PC-9 (cell line): ENCODE measurements around the gene FCRL1. TPM values are rescaled to one million over a fixed set of nuclear protein-coding genes. Genes with fewer than 3 reads are reported as not detected.

Source experiments
- BruUV-seq: library from RNA; stranded (reverse); fragments of 400-500 nt; replicated peaks from 2 replicates; lab custom pipeline; 2021; lab: Mats Ljungman, UMichigan
- CTCF ChIA-PET: fragments of 300-600 bp; sonication (Branson Sonifier 250); formaldehyde crosslinking; loops from one replicate; lab custom pipeline; 2022; ENCODE audit warnings: antibody characterized with exemption; lab: Charles Lee
- POLR2A ChIA-PET: fragments of 300-600 bp; sonication (Branson Sonifier 250); formaldehyde crosslinking; loops from one replicate; lab custom pipeline; 2022; ENCODE audit warnings: antibody characterized with exemption; ENCODE audit not compliant: unreplicated experiment; lab: Charles Lee
- DNase-seq, 2 experiments: peaks; one replicate each; pipeline versions ENCODE4 v3.0.0 to v3.0.0-alpha.2; 2015 to 2022; ENCODE audit warnings: mixed read lengths in 1 of 2
- H2AFZ ChIP-seq: fragments of 200-600 bp; sonication (generic); 2 replicates; pipeline ENCODE4 v1.8.1; 2017; ENCODE audit warnings: antibody characterized with exemption
- H3F3A ChIP-seq: fragments of 200-600 bp; sonication (generic); 2 replicates; pipeline ENCODE4 v1.8.1; 2017; ENCODE audit warnings: antibody characterized with exemption, mild to moderate bottlenecking, low read depth; ENCODE audit not compliant: insufficient read depth
- H3K27ac ChIP-seq: fragments of 200-600 bp; sonication (generic); 2 replicates; pipeline ENCODE4 v1.6.1; 2016; ENCODE audit warnings: mixed run types
- H3K27me3 ChIP-seq: fragments of 200-600 bp; sonication (generic); 2 replicates; pipeline ENCODE4 v1.6.1; 2016; ENCODE audit warnings: low read depth, mixed run types; ENCODE audit not compliant: insufficient read depth
- H3K36me3 ChIP-seq: fragments of 200-600 bp; sonication (generic); 2 replicates; pipeline ENCODE4 v1.6.1; 2016; ENCODE audit warnings: low read depth, mixed run types
- H3K4me1 ChIP-seq: fragments of 200-600 bp; sonication (generic); replicated peaks from 2 replicates; pipeline ENCODE4 v1.6.1; 2016; ENCODE audit warnings: mixed run types; ENCODE audit not compliant: insufficient read depth
- H3K4me2 ChIP-seq: fragments of 200-600 bp; sonication (generic); 2 replicates; pipeline ENCODE4 v1.6.1; 2017; ENCODE audit warnings: mixed run types
- H3K4me3 ChIP-seq: fragments of 200-600 bp; sonication (generic); 2 replicates; pipeline ENCODE4 v1.6.1; 2016; ENCODE audit warnings: mixed run types
- H3K79me2 ChIP-seq: fragments of 200-600 bp; sonication (generic); 2 replicates; pipeline ENCODE4 v1.6.1; 2017; ENCODE audit warnings: low read depth, mixed run types
- H3K9me2 ChIP-seq: fragments of 200-600 bp; sonication (generic); 2 replicates; pipeline ENCODE4 v1.8.1; 2017; ENCODE audit warnings: mild to moderate bottlenecking; ENCODE audit not compliant: insufficient read depth
- H3K9me3 ChIP-seq: fragments of 200-600 bp; sonication (generic); 2 replicates; pipeline ENCODE4 v1.8.1; 2016; ENCODE audit warnings: low read depth; ENCODE audit not compliant: insufficient read depth
- H4K20me1 ChIP-seq: fragments of 200-600 bp; sonication (generic); 2 replicates; pipeline ENCODE4 v1.8.1; 2017; ENCODE audit not compliant: insufficient read depth
- EZH2 ChIP-seq: fragments of 200-600 bp; sonication (generic); IDR thresholded peaks from 2 replicates; pipeline ENCODE4 v1.8.0; 2017; ENCODE audit warnings: antibody characterized with exemption, low read depth
- intact Hi-C: fragments of 100-400 bp; cut with micrococcal nuclease; formaldehyde crosslinking; loops from one replicate; pipeline ENCODE4 v1.10.0; 2022; ENCODE audit not compliant: unreplicated experiment
- total RNA-seq: library from RNA; stranded (reverse); gene quantifications from 2 replicates; pipeline ENCODE4 v1.2.3, GENCODE V29; 2021
- TF ChIP-seq, protein P1 (sequence below): fragments of 200-600 bp; sonication (generic); conservative IDR thresholded peaks from 2 replicates; pipeline ENCODE4 v1.6.1; 2017; ENCODE audit warnings: mixed run types, antibody characterized with exemption, mild to moderate bottlenecking, moderate library complexity

The FCRL1 gene
- total RNA-seq, 1 experiment from 2014 or later: not detected

DNA sequence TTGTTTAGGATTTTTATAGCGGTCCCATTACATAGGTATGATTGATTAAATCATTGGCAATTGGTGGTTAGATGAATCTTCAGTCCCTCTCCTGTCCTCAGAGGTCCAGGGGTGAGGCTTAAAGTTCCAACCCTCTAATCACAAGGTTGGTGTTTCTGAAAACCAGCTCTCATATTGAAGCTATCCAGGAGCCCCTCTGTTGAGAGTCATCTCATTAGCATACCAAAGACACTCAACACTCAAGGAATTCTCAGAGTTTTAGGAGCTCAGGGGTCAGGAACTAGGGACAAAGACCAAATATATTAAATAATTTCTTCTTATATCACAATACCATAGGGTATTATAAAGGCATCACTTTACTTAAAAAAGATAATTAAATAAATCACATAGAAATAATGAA lies 66.3 kb downstream of the FCRL1 start:
- TF ChIP-seq EZH2: no peak
- TF ChIP-seq, protein P1, sequence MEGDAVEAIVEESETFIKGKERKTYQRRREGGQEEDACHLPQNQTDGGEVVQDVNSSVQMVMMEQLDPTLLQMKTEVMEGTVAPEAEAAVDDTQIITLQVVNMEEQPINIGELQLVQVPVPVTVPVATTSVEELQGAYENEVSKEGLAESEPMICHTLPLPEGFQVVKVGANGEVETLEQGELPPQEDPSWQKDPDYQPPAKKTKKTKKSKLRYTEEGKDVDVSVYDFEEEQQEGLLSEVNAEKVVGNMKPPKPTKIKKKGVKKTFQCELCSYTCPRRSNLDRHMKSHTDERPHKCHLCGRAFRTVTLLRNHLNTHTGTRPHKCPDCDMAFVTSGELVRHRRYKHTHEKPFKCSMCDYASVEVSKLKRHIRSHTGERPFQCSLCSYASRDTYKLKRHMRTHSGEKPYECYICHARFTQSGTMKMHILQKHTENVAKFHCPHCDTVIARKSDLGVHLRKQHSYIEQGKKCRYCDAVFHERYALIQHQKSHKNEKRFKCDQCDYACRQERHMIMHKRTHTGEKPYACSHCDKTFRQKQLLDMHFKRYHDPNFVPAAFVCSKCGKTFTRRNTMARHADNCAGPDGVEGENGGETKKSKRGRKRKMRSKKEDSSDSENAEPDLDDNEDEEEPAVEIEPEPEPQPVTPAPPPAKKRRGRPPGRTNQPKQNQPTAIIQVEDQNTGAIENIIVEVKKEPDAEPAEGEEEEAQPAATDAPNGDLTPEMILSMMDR: no peak
- DNase-seq: no peak
- intact Hi-C loops: no loop called here
- CTCF ChIA-PET: no interaction called here
- Histone ChIP-seq H3K9me2 (no peaks in the 10 kb centered on the region), H3K27ac (no peak overlapping the region), H3K9me3 (no peaks in the 10 kb centered on the region), H3K27me3 (no peaks in the 10 kb centered on the region), H3K4me2 (no peak overlapping the region), H3K4me1 (no peaks in the 10 kb centered on the region), H4K20me1 (no peaks in the 10 kb centered on the region), H3K79me2 (no peaks in the 10 kb centered on the region), H3F3A (no peaks in the 10 kb centered on the region), H2AFZ (no peak overlapping the region), H3K4me3 (no peak overlapping the region), H3K36me3 (no peaks in the 10 kb centered on the region)
- BruUV-seq: no TSS peak
- POLR2A ChIA-PET: no interaction called here

DNA sequence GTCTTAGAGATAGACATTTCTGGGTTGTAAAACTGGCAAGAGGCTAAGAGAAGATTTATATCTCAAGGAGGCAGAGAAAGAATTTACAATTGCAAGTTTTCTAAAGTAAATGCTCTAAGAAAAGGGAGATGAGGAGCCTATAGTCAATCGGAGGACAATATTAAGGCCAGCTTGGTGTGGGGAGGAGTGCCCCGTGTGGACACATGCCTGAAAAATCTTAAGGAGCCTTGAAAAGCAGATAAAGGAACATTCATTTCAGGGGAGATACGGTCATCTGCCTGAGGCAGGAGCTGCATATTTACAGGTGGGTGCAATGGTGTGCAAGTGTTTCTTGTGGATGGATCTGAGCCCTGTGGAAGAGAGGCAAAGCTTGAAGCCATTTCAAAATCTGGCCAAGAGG lies 68.6 kb downstream of the FCRL1 start:
- no peaks in the 10 kb centered on the region for H3K9me3 ChIP-seq
- no peak overlapping the region for H2AFZ ChIP-seq
- TF ChIP-seq, protein P1: no peak
- no peak for TF ChIP-seq EZH2
- DNase-seq: no peak
- no peaks in the 10 kb centered on the region for H3F3A ChIP-seq
- H3K36me3 ChIP-seq: no peaks in the 10 kb centered on the region
- H3K9me2 ChIP-seq: no peaks in the 10 kb centered on the region
- intact Hi-C loops: no loop called here
- H3K4me1 ChIP-seq: no peaks in the 10 kb centered on the region
- no peaks in the 10 kb centered on the region for H3K27me3 ChIP-seq
- no peak overlapping the region for H3K27ac ChIP-seq
- H3K4me3 ChIP-seq: no peak overlapping the region
- no peaks in the 10 kb centered on the region for H3K79me2 ChIP-seq
- POLR2A ChIA-PET: no interaction called here
- H4K20me1 ChIP-seq: no peaks in the 10 kb centered on the region
- H3K4me2 ChIP-seq: no peak overlapping the region
- no TSS peak for BruUV-seq
- CTCF ChIA-PET: no interaction called here

DNA sequence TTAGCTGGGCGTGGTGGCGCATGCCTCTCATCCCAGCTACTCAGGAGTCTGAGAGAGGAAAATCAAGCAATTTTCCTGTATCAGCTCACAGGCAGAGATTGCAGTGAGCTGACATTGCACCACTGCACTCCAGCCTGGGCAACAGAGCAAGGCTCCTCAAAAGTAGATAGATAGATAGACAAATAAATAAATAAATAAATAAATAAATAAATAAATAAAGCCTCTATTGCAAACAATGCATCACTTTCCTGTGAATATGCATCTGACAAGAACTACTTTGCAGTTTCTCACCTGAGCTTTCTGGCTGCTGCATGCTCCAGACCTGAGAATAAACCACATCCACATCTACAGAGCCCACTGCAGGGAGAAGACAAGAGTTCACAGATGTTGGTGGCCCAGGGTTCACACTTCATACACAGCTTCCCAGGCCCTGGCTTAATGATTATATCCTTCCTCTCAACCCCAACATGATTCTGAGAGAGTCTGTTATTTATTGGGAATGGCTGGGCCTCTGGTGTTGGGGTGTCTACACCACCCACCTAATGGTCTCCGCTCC lies 71.6 kb downstream of the FCRL1 start:
- Histone ChIP-seq H3K9me3 (no peaks in the 10 kb centered on the region), H3K27me3 (no peaks in the 10 kb centered on the region), H3K4me3 (no peak overlapping the region), H3F3A (no peaks in the 10 kb centered on the region), H2AFZ (no peak overlapping the region), H3K36me3 (no peaks in the 10 kb centered on the region), H3K79me2 (no peaks in the 10 kb centered on the region), H3K4me2 (no peak overlapping the region), H4K20me1 (no peaks in the 10 kb centered on the region), H3K4me1 (no peaks in the 10 kb centered on the region), H3K9me2 (no peaks in the 10 kb centered on the region), H3K27ac (no peak overlapping the region)
- no peak for DNase-seq
- ChIA-PET POLR2A (no interaction called here), CTCF (no interaction called here)
- BruUV-seq: no TSS peak
- no peak for TF ChIP-seq EZH2
- TF ChIP-seq, protein P1: no peak
- intact Hi-C loops: no loop called here

Other genes with a start within 250 kb of the FCRL1 start
- gene FCRL4, start 222.0 kb downstream of the FCRL1 start, total RNA-seq: not detected in 2 replicates
- gene FCRL3, start 119.4 kb downstream of the FCRL1 start, total RNA-seq: not detected in 2 replicates
- gene FCRL2, start 43.0 kb downstream of the FCRL1 start, total RNA-seq: not detected in 2 replicates
- gene CD5L, start 21.7 kb upstream of the FCRL1 start, total RNA-seq: not detected in 2 replicates
- 25.8 and 30.7 TPM in 2 replicates for gene KIRREL1, start 173.5 kb upstream of the FCRL1 start, total RNA-seq